Hair follicle dermal papilla cell (primary cell): ENCODE measurements around the gene FYN. TPM values are rescaled to one million over a fixed set of nuclear protein-coding genes. Genes with fewer than 3 reads are reported as not detected.

Experiments used
- total RNA-seq: library from RNA; depleted of rRNA; stranded (reverse); fragments of >200 nt; gene quantifications from 2 replicates; pipeline ENCODE4 v1.2.3, GENCODE V29; 2012

Gene FYN
- total RNA-seq: 90.9 and 117 TPM in 2 replicates

GRCh38 chr6:111873178-111874024 is at the start of gene FYN:
Gene FYN, minus strand, starts transcription at chr6:111873452. Its CDS starts 153,401 bp downstream, at chr6:111720051.

Other genes with a start within 250 kb of the FYN start
- gene CCN6, start 180.7 kb upstream of the FYN start, total RNA-seq: not detected in 2 replicates
- 15.5 and 24.5 TPM in 2 replicates for gene TUBE1, start 214.0 kb upstream of the FYN start, total RNA-seq
- 9.0 and 13.3 TPM in 2 replicates for gene FAM229B, start 214.1 kb upstream of the FYN start, total RNA-seq